Mesendoderm (in vitro differentiated cells): ENCODE measurements around the gene CD300E.

Source experiments
- DNase-seq: peaks from one replicate; pipeline ENCODE4 v3.0.0; 2013
- H2AK5ac ChIP-seq: 2 replicates; pipeline ENCODE4 v1.6.1; 2013; ENCODE audit warnings: low read length, inconsistent platforms
- H2BK120ac ChIP-seq: 2 replicates; pipeline ENCODE4 v1.6.1; 2013; ENCODE audit warnings: low read depth, mild to moderate bottlenecking, low read length, moderate library complexity, mixed read lengths
- H2BK15ac ChIP-seq: replicated peaks from 2 replicates; pipeline ENCODE4 v1.6.1; 2013; ENCODE audit warnings: low read depth, mild to moderate bottlenecking, moderate library complexity
- H2BK5ac ChIP-seq: 2 replicates; pipeline ENCODE4 v1.6.1; 2013; ENCODE audit warnings: low read length, inconsistent platforms
- H3K18ac ChIP-seq: 2 replicates; pipeline ENCODE4 v1.6.1; 2013; ENCODE audit warnings: mild to moderate bottlenecking, low read length, mixed read lengths
- H3K23ac ChIP-seq: one replicate; pipeline ENCODE4 v1.6.1; 2013; ENCODE audit warnings: low read length
- H3K27ac ChIP-seq: 2 replicates; pipeline ENCODE4 v1.5.1; 2013; ENCODE audit warnings: low read depth, mild to moderate bottlenecking, inconsistent platforms, low read length, moderate library complexity
- H3K27me3 ChIP-seq: 2 replicates; pipeline ENCODE4 v1.6.1; 2013; ENCODE audit warnings: low read length, control low read depth, mild to moderate bottlenecking, inconsistent platforms; ENCODE audit not compliant: insufficient read depth, poor library complexity
- H3K36me3 ChIP-seq: 2 replicates; pipeline ENCODE4 v1.6.1; 2013; ENCODE audit warnings: low read length, inconsistent platforms; ENCODE audit not compliant: control insufficient read depth, insufficient read depth
- H3K4ac ChIP-seq: one replicate; pipeline ENCODE4 v1.6.1; 2013; ENCODE audit warnings: low read depth, mild to moderate bottlenecking, low read length, moderate library complexity
- H3K4me1 ChIP-seq: 2 replicates; pipeline ENCODE4 v1.6.1; 2013; ENCODE audit warnings: low read depth, low read length, inconsistent platforms; ENCODE audit not compliant: control insufficient read depth
- H3K4me2 ChIP-seq: 2 replicates; pipeline ENCODE4 v1.6.1; 2013; ENCODE audit warnings: low read length
- H3K4me3 ChIP-seq: 2 replicates; pipeline ENCODE4 v1.5.1; 2013; ENCODE audit warnings: mild to moderate bottlenecking, low read length
- H3K56ac ChIP-seq: one replicate; pipeline ENCODE4 v1.6.1; 2013; ENCODE audit warnings: low read length
- H3K79me1 ChIP-seq: 2 replicates; pipeline ENCODE4 v1.6.1; 2013; ENCODE audit warnings: low read length, inconsistent platforms
- H3K79me2 ChIP-seq: 2 replicates; pipeline ENCODE4 v1.6.1; 2013; ENCODE audit warnings: mild to moderate bottlenecking, low read length; ENCODE audit not compliant: control insufficient read depth, insufficient read depth
- H3K9ac ChIP-seq: 2 replicates; pipeline ENCODE4 v1.6.1; 2013; ENCODE audit warnings: low read length, inconsistent platforms
- H4K5ac ChIP-seq: one replicate; pipeline ENCODE4 v1.6.1; 2013; ENCODE audit warnings: low read length
- H4K8ac ChIP-seq: one replicate; pipeline ENCODE4 v1.6.1; 2013; ENCODE audit warnings: low read depth, mild to moderate bottlenecking, control low read depth, low read length, moderate library complexity
- WGBS: extraction: QIAGEN DNeasy Blood & Tissue Kit; methylation state at CpG from one replicate; pipeline ENCODE4 v1.1.7; 2013; ENCODE audit warnings: low lambda C conversion rate, missing lambda C conversion rate; ENCODE audit not compliant: insufficient coverage; ENCODE audit errors: extremely low coverage; 5-methylcytosine and 5-hydroxymethylcytosine counted together

CD300E gene

DNA sequence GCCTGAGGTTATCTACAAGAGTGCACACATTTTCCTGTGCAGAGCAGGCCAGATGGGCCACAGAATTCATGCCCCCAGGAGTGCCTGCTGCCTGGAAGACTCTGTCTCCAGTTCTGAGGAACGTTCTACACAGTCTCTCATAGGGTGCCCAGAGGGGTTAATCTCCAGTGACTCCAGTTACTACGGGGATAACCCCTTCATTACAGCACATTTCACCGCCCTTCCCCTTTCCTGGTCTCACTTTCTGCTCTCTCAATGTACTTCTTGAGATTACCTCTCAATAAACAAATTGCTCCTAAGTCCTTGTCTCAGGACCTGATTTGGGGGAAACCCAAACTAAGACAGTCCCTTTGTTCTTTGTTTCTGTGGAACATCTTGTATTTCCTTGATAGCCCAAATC, 62.0 kb downstream of the CD300E start:
- H3K4me3 ChIP-seq: no peak overlapping the region
- DNase-seq: no peak
- H3K9ac ChIP-seq: no peak overlapping the region
- H3K79me2 ChIP-seq: no peaks in the 10 kb centered on the region
- no peak overlapping the region for H3K23ac ChIP-seq
- no peak overlapping the region for H3K4me2 ChIP-seq
- no peak overlapping the region for H3K18ac ChIP-seq
- H3K27me3 ChIP-seq: no peaks in the 10 kb centered on the region
- H3K27ac ChIP-seq: no peak overlapping the region
- no peak overlapping the region for H3K4ac ChIP-seq
- H3K4me1 ChIP-seq: peaks cover 2% of the 10 kb centered on the region
- no peak overlapping the region for H2BK120ac ChIP-seq
- H4K8ac ChIP-seq: no peak overlapping the region
- no peak overlapping the region for H2BK15ac ChIP-seq
- no peak overlapping the region for H2AK5ac ChIP-seq
- no peaks in the 10 kb centered on the region for H3K79me1 ChIP-seq
- no peaks in the 10 kb centered on the region for H3K36me3 ChIP-seq
- H2BK5ac ChIP-seq: no peak overlapping the region
- WGBS: no CpG with 5 or more reads among the region's 3 CpGs
- H3K56ac ChIP-seq: no peak overlapping the region
- H4K5ac ChIP-seq: no peak overlapping the region
